NB4 (cell line): ENCODE data around the gene MROH7.
"Not testable (repeated sequence)": the region's sequence is repeated elsewhere in the genome, so short reads cannot be mapped to it uniquely, and the experiment has no call there.

Experiments
- CTCF ChIP-seq: IDR thresholded peaks from one replicate; pipeline ENCODE4 v1.5.1; 2012; ENCODE audit warnings: low read depth, low read length
- MAX ChIP-seq: IDR thresholded peaks from 2 replicates; pipeline ENCODE4 v1.6.1; 2011; ENCODE audit warnings: low read depth, low read length
- MYC ChIP-seq: IDR thresholded peaks from 2 replicates; pipeline ENCODE4 v1.6.1; 2011; ENCODE audit warnings: low read depth, low read length
- POLR2A ChIP-seq: IDR thresholded peaks from 2 replicates; pipeline ENCODE4 v1.6.1; 2011; ENCODE audit warnings: mild to moderate bottlenecking; ENCODE audit not compliant: insufficient read length; ENCODE audit errors: extremely low read depth

- TF ChIP-seq CTCF, MAX, POLR2A, MYC: not testable (repeated sequence)
Measured at GRCh38 chr1:54636461-54637446, 4.8 kb upstream of the MROH7 start.
